ENCODE data around the gene EGLN3.

- TF ChIP-seq CTCF (IDR thresholded peaks at IDR 0.05; ENCODE audit: insufficient read depth, low read length, poor library complexity, severe bottlenecking) (no peak), EZH2phosphoT487 (conservative IDR thresholded peaks at IDR 0.05; ENCODE audit: low read length) (no peak)
Observed at GRCh38 chr14:33914676-33915516, 36.0 kb downstream of the EGLN3 start.

Measured in SU-DHL-6 (cell line).